Measurements from ENCODE around the gene PRKN.

The PRKN gene

GRCh38 chr6:162363757-162364156, 363.8 kb downstream of the PRKN start:
- no peak for DNase-seq

- DNase-seq = no peak
Measured at GRCh38 chr6:162360901-162361567, 366.5 kb downstream of the PRKN start.

GRCh38 chr6:162358625-162359024, 368.9 kb downstream of the PRKN start:
- no peak for DNase-seq

- DNase-seq = no peak
Measured at GRCh38 chr6:162345051-162345511, 382.5 kb downstream of the PRKN start.

- no peak for DNase-seq
Measured at GRCh38 chr6:162344646-162345010, 382.9 kb downstream of the PRKN start.

- DNase-seq = no peak
Measured at GRCh38 chr6:162343936-162344645, 383.5 kb downstream of the PRKN start.

- no peak for DNase-seq
Measured at GRCh38 chr6:162343198-162343935, 384.2 kb downstream of the PRKN start.

- DNase-seq = no peak
Measured at GRCh38 chr6:162337412-162337811, 390.2 kb downstream of the PRKN start.

GRCh38 chr6:162336359-162336758, 391.2 kb downstream of the PRKN start:
- no peak for DNase-seq

- DNase-seq = no peak
Measured at GRCh38 chr6:162332365-162332764, 395.2 kb downstream of the PRKN start.

- no peak for DNase-seq
Measured at GRCh38 chr6:162331911-162332310, 395.7 kb downstream of the PRKN start.

- no peak for DNase-seq
Measured at GRCh38 chr6:162325826-162326225, 401.7 kb downstream of the PRKN start.

- DNase-seq = no peak
Measured at GRCh38 chr6:162325051-162325450, 402.5 kb downstream of the PRKN start.

- DNase-seq = no peak
Measured at GRCh38 chr6:162315291-162315690, 412.3 kb downstream of the PRKN start.

GRCh38 chr6:162313922-162314660, 413.5 kb downstream of the PRKN start:
- DNase-seq = no peak

GRCh38 chr6:162307865-162308264, 419.7 kb downstream of the PRKN start:
- no peak for DNase-seq

GRCh38 chr6:162306616-162307015, 420.9 kb downstream of the PRKN start:
- DNase-seq = no peak

- DNase-seq = no peak
Measured at GRCh38 chr6:162301128-162301527, 426.4 kb downstream of the PRKN start.

- DNase-seq = no peak
Measured at GRCh38 chr6:162294029-162294428, 433.5 kb downstream of the PRKN start.

GRCh38 chr6:162292915-162293314, 434.7 kb downstream of the PRKN start:
- DNase-seq = no peak

- DNase-seq = no peak
Measured at GRCh38 chr6:162290846-162291465, 436.6 kb downstream of the PRKN start.

GRCh38 chr6:162289972-162290371, 437.6 kb downstream of the PRKN start:
- DNase-seq = no peak

- DNase-seq = no peak
Measured at GRCh38 chr6:162273986-162274385, 453.6 kb downstream of the PRKN start.
